HepG2 (cell line): Measurements from ENCODE around the gene FBXW12. TPM values are rescaled to one million over a fixed set of nuclear protein-coding genes. Genes with fewer than 3 reads are reported as not detected.

Source experiments
- AFF4 ChIP-seq: sonication (generic); formaldehyde crosslinking; IDR thresholded peaks from 2 replicates; pipeline ENCODE4 v1.4.0; 2020; ENCODE audit warnings: missing genetic modification reagents
- GMEB1 ChIP-seq: sonication (generic); formaldehyde crosslinking; IDR thresholded peaks from 2 replicates; pipeline ENCODE4 v1.5.1; 2020; ENCODE audit warnings: missing genetic modification reagents, mild to moderate bottlenecking, borderline replicate concordance
- HIC2 ChIP-seq: sonication (generic); formaldehyde crosslinking; IDR thresholded peaks from 2 replicates; pipeline ENCODE4 v1.9.0; 2022; ENCODE audit warnings: low read depth, missing genetic modification reagents
- PATZ1 ChIP-seq: sonication (generic); formaldehyde crosslinking; IDR thresholded peaks from 2 replicates; pipeline ENCODE4 v1.4.0; 2020; ENCODE audit warnings: missing genetic modification reagents
- STAT6 ChIP-seq: sonication (generic); formaldehyde crosslinking; IDR thresholded peaks from 2 replicates; pipeline ENCODE4 v1.4.0; 2020; ENCODE audit warnings: missing genetic modification reagents, mild to moderate bottlenecking, borderline replicate concordance
- ZBTB46 ChIP-seq: sonication (generic); formaldehyde crosslinking; IDR thresholded peaks from 2 replicates; pipeline ENCODE4 v1.4.0; 2020; ENCODE audit warnings: mild to moderate bottlenecking, missing genetic modification reagents, borderline replicate concordance
- ZNF619 ChIP-seq: sonication (generic); formaldehyde crosslinking; IDR thresholded peaks from 2 replicates; pipeline ENCODE4 v1.4.0; 2020; ENCODE audit warnings: mild to moderate bottlenecking, missing genetic modification reagents
- ZNF770 ChIP-seq: sonication (generic); formaldehyde crosslinking; IDR thresholded peaks from 2 replicates; pipeline ENCODE4 v1.5.0; 2020; ENCODE audit warnings: mild to moderate bottlenecking, missing genetic modification reagents
- polyA plus RNA-seq, 8 experiments: library from polyadenylated mRNA; depleted of rRNA in 3 of 8; stranded (reverse) in 7 of 8; unstranded in 1 of 8; fragments of >200 nt; fragmentation: Illumina TruSeq in 4 of 8; extraction: Trizol in 4 of 8; gene quantifications; 2 replicates each; pipeline versions ENCODE4 v1.2.1 to v1.2.3, GENCODE V29; 2011 to 2016; ENCODE audit warnings: low read depth in 4 of 8, missing spikeins in 1 of 8, mixed read lengths in 1 of 8; ENCODE audit not compliant: insufficient read depth in 1 of 8
- total RNA-seq, 5 experiments: library from RNA; depleted of rRNA; stranded (reverse); fragments of >200 nt; fragmentation: Illumina TruSeq; extraction: Trizol; gene quantifications; 2 replicates each; pipeline ENCODE4 v1.2.3, GENCODE V29; 2016; ENCODE audit warnings: low read depth in 1 of 5

The FBXW12 gene
- total and polyA plus RNA-seq, 2 of the 13 experiments (the other 11 are each of a cell fraction or from before 2014, with no cell fraction given): not detected

- TF ChIP-seq ZBTB46 (CRISPR knock-in tag): no peak
- TF ChIP-seq HIC2 (CRISPR knock-in tag): peak; percentile 16; the same call in 1 of the 2 replicates
- TF ChIP-seq ZNF770 (CRISPR knock-in tag): no peak
- TF ChIP-seq ZNF619 (CRISPR knock-in tag): no peak
- TF ChIP-seq GMEB1 (CRISPR knock-in tag): peak; percentile 90
- TF ChIP-seq PATZ1: no peak
- peak; percentile 57; the same call in 1 of the 2 replicates for TF ChIP-seq AFF4 (CRISPR knock-in tag)
- TF ChIP-seq STAT6 (CRISPR knock-in tag): no peak
Observed at GRCh38 chr3:48439820-48440589, 68.0 kb downstream of the FBXW12 start, which contains the start of the genes CCDC51 and TMA7 (continued).
